ENCODE measurements around the gene LIN52.

- TF ChIP-seq POLR2A (IDR thresholded peaks at IDR 0.05; ENCODE audit: control extremely low read depth in 1 of 2, low read depth in 2 of 2, low read length in 2 of 2), result no peak
- TF ChIP-seq ZNF274 (IDR thresholded peaks at IDR 0.05; ENCODE audit: borderline replicate concordance, extremely low read depth, low read length), result no peak
- TF ChIP-seq EZH2 (IDR thresholded peaks at IDR 0.05; ENCODE audit: low read depth, low read length, severe bottlenecking), result no peak
- TF ChIP-seq CTCF (IDR thresholded peaks at IDR 0.05; ENCODE audit: control extremely low read depth in 1 of 3, insufficient read depth in 1 of 3, low read depth in 1 of 3, low read length in 3 of 3), result no peak
- TF ChIP-seq PHF8 (conservative IDR thresholded peaks at IDR 0.05; ENCODE audit: low read depth, low read length), result no peak
- no peak for TF ChIP-seq RAD21 (IDR thresholded peaks at IDR 0.05 in 1 of 2, conservative IDR thresholded peaks at IDR 0.05 in 1 of 2; ENCODE audit: low read depth in 2 of 2, low read length in 2 of 2)
- TF ChIP-seq RNF2 (IDR thresholded peaks at IDR 0.05; ENCODE audit: borderline replicate concordance, low read depth, low read length, missing control alignments, poor library complexity, severe bottlenecking), result no peak
- TF ChIP-seq POU5F1 (IDR thresholded peaks at IDR 0.05; ENCODE audit: low read depth, low read length), result no peak
- TF ChIP-seq RFX5 (IDR thresholded peaks at IDR 0.05; ENCODE audit: borderline replicate concordance, low read depth, low read length), result no peak
- TF ChIP-seq GABPA (IDR thresholded peaks at IDR 0.05; ENCODE audit: borderline replicate concordance, insufficient read depth, low read length), result no peak
- no peak for TF ChIP-seq YY1 (IDR thresholded peaks at IDR 0.05; ENCODE audit: low read depth, low read length)
- no peak for TF ChIP-seq CHD2 (IDR thresholded peaks at IDR 0.05; ENCODE audit: low read length)
- no peak for TF ChIP-seq ATF2 (IDR thresholded peaks at IDR 0.05; ENCODE audit: low read length)
- TF ChIP-seq MAX (IDR thresholded peaks at IDR 0.05), result no peak
Observed at GRCh38 chr14:74223016-74223415, 138.3 kb downstream of the LIN52 start.

All from H1 (cell line).